Urinary bladder (tissue), 4 donors: ENCODE data around the gene TRIM26. TPM values are rescaled to one million over a fixed set of nuclear protein-coding genes. Genes with fewer than 3 reads are reported as not detected.
"Not testable (repeated sequence)": the region's sequence is repeated elsewhere in the genome, so short reads cannot be mapped to it uniquely, and the experiment has no call there.

Experiments used
- DNase-seq: peaks from one replicate; pipeline ENCODE4 v3.0.0-alpha.2; 2015; ENCODE audit errors: extremely low spot score
- H3K27ac ChIP-seq: one replicate; pipeline ENCODE4 v1.5.1; 2013; ENCODE audit warnings: low read depth, mild to moderate bottlenecking, moderate library complexity
- H3K36me3 ChIP-seq: one replicate; pipeline ENCODE4 v1.6.1; 2013; ENCODE audit warnings: mild to moderate bottlenecking, moderate library complexity; ENCODE audit not compliant: insufficient read depth
- H3K4me1 ChIP-seq: one replicate; pipeline ENCODE4 v1.6.1; 2013; ENCODE audit warnings: mild to moderate bottlenecking, moderate library complexity; ENCODE audit not compliant: insufficient read depth
- H3K4me3 ChIP-seq: one replicate; pipeline ENCODE4 v1.5.1; 2013; ENCODE audit warnings: low read depth, low read length
- WGBS: extraction: QIAGEN DNeasy Blood & Tissue Kit; methylation state at CpG from one replicate; pipeline ENCODE4 v1.1.7; 2013; 5-methylcytosine and 5-hydroxymethylcytosine counted together
- polyA plus RNA-seq: library from polyadenylated mRNA; stranded (reverse); fragments of 200-250 nt; gene quantifications from one replicate; pipeline ENCODE4 v1.2.3, GENCODE V29; 2013
- total RNA-seq: library from RNA; depleted of rRNA; stranded (reverse); fragments of >200 nt; gene quantifications from one replicate; pipeline ENCODE4 v1.2.3, GENCODE V29; 2014
- donor health status: healthy with polysubstance abuse.
- donor health status: healthy.

TRIM26 gene
- total and polyA plus RNA-seq, 2 donors = 13.6 to 35.8 TPM

DNA sequence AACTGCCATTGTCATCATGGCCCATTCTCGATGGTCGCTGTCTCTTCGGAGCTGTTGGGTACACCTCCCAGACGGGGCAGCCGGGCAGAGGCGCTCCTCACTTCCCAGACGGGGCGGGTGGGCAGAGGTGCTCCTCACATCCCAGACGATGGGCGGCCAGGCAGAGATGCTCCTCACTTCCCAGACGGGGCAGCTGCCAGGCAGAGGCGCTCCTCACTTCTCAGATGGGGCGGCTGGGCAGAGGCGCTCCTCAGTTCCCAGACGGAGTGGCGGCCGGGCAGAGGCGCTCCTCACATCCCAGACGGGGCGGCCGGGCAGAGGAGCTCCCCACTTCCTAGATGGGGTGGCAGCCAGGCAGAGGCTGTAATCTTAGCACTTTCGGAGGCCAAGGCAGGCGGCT lies 8.8 kb upstream of the TRIM26 start:
- H3K36me3 ChIP-seq, H3K4me3 ChIP-seq, H3K4me1 ChIP-seq, H3K27ac ChIP-seq, DNase-seq: not testable (repeated sequence)
- WGBS = 95% methylated on average over 23 of the region's 23 CpGs

DNA sequence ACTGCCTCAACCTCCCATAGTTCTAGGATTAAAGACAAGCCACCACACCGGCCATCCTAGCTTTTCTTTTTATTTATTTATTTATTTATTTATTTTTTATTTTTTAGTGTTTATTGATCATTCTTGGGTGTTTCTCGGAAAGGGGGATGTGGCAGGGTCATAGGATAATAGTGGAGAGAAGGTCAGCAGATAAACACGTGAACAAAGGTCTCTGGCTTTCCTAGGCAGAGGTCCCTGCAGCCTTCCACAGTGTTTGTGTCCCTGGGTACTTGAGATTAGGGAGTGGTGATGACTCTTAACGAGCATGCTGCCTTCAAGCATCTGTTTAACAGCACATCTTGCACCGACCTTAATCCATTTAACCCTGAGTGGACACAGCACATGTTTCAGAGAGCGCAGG lies 8.2 kb upstream of the TRIM26 start:
- H3K36me3 ChIP-seq, H3K27ac ChIP-seq, DNase-seq, H3K4me1 ChIP-seq, H3K4me3 ChIP-seq: not testable (repeated sequence)
- 70% methylated on average over 6 of the region's 6 CpGs for WGBS

DNA sequence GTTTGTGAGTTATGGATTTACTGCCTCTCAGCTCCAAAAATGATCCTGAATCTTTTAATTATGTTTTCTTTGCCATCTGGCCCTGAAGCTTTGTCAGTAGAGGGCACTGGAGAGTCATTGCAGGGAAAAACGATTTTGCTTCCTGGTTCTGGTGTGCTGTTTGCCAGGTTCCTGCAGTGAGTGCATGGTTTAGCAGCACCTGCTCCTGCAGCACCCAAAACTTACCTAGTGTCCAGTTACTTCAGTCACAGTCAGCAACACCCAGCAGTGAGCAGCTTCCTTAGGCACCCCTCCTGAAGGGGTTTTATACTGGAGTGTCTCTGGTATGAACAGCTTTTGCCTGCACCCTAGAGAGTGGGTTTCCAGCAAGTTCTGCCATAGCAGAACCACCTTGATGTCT lies 6.0 kb upstream of the TRIM26 start:
- DNase-seq = peak; percentile 33
- WGBS = 0% methylated on average over 1 of the region's 1 CpG

DNA sequence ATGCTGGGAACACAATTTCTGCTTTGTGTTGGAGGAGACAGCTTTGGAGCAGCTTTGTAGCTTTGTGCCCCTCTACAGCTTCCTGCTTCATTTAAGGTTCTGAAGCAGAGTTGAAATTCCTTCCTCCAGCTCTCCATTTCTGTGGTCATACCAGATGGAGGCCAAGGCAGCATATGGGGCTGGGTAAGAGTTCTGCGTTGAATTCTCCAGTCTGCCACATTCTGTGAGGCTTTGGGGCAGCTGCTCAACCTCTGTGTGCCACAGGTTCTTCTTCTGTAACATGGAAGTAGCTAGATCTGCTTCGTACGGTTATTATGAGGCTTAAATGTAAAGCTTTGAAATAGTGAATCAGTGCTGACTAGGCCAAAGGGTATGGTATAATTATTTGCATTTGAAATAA lies 2.9 kb upstream of the TRIM26 start:
- no peak for DNase-seq
- Histone ChIP-seq H3K36me3 (no peaks in the 10 kb centered on the region), H3K4me3 (no peak overlapping the region), H3K4me1 (peaks cover 1% of the 10 kb centered on the region), H3K27ac (no peak overlapping the region)
- WGBS = 59% methylated on average over 3 of the region's 3 CpGs

More for the DNA sequence above, 6.0 kb upstream of the TRIM26 start:
- Histone ChIP-seq H3K4me3 (no peak overlapping the region), H3K4me1 (no peaks in the 10 kb centered on the region), H3K27ac (no peak overlapping the region), H3K36me3 (no peaks in the 10 kb centered on the region)

DNA sequence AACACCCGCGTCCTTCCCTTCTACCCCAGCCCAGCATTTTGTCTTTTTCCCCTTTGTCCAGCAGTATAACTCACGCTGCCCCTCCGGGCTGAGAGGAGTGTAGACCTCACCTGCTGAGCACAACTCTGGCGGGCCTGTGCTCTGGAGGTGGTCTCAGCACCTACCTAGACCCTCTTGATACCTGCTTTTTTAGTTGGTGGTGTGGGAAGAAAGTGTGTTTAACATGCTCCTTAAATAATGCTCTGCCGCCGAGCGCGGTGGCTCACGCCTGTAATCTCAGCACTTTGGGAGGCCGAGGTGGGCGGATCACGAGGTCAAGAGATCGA lies 1.4 kb upstream of the TRIM26 start:
- Histone ChIP-seq H3K4me3 (peak overlapping the region; percentile 49), H3K27ac (no peak overlapping the region), H3K36me3 (no peaks in the 10 kb centered on the region), H3K4me1 (peaks cover 1% of the 10 kb centered on the region)
- WGBS = 70% methylated on average over 14 of the region's 14 CpGs
- DNase-seq = no peak

DNA sequence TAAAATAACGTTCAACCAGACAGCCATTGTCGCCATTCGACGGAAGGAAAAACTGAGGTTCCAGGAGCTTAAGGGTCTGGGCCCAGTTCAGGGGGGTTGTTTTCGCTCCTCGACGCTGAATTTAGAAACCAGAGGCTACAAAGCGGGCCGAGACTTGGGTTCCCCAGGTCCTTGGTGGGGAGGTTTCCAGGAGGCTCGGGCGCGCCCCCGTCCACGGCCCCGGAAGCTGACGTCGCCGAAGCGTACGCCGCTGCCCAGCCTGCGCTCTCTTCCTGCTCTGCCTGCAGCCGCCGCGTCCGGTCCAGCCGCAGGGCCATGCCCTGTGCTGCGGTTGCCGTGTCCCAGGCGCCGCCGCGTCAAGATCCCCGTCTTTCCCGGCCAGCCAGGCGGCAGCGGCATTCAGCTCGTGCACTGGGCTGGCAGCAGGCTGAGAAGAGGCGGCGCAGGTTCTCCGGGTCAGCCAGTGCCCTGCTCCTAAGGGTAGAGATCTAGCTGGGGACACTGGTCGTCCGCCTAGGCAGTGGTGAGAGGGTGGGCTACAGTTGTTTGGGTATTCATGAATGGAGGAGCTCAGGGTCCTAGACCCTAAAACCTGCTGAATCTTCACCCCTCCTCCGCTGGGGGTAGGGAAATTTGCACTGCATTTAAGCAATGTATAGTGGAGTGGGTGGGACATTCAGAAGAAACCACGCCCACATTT lies 901 bp upstream of the TRIM26 start:
- Histone ChIP-seq H3K27ac (peak overlapping the region; percentile 93), H3K36me3 (no peaks in the 10 kb centered on the region), H3K4me1 (peaks cover 1% of the 10 kb centered on the region), H3K4me3 (peak overlapping the region; percentile 49)
- WGBS = under 1% methylated on average over 45 of the region's 45 CpGs
- peak; percentile 31 for DNase-seq

DNA sequence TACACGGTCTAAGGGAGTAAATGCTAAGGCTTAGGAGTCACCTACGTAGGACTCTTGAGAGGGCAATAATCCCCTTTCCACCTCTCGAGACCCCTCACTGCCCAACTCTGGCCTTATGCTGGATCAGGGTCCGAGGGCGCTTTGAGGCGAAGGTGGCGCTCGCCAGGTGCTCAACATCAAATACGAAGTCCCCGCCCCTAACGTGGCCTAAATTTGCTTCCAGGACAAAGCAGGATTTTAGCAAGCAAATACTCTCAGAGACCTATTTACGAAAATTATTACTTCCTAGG lies 406 bp upstream of the TRIM26 start:
- Histone ChIP-seq H3K4me3 (peak overlapping the region; percentile 49), H3K27ac (peak overlapping the region; percentile 93), H3K4me1 (peaks cover 1% of the 10 kb centered on the region), H3K36me3 (no peaks in the 10 kb centered on the region)
- DNase-seq = no peak
- WGBS = under 1% methylated on average over 12 of the region's 12 CpGs

DNA sequence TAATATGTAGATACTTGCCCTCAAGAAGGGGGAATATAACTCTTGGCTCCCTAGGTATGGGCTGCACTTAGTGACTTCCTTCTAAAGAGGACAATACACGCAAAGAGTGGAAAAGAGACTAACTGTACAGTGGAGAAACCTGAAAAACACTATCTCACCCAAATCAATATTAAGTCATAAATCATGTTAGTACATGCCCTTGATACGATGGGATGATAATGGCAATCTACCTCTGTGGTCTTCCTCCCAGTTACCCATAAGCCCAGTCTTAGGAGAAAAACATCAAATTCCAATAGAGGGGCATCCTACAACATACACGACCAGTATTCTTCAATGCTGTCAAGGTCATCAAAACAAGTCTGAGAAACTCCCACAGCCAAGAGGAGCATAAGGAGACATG lies 1.3 kb downstream of the TRIM26 start:
- no peak overlapping the region for H3K4me3 ChIP-seq
- no peak overlapping the region for H3K27ac ChIP-seq
- DNase-seq = no peak
- 43% methylated on average over 3 of the region's 3 CpGs for WGBS
- peaks cover 1% of the 10 kb centered on the region for H3K4me1 ChIP-seq
- no peaks in the 10 kb centered on the region for H3K36me3 ChIP-seq

DNA sequence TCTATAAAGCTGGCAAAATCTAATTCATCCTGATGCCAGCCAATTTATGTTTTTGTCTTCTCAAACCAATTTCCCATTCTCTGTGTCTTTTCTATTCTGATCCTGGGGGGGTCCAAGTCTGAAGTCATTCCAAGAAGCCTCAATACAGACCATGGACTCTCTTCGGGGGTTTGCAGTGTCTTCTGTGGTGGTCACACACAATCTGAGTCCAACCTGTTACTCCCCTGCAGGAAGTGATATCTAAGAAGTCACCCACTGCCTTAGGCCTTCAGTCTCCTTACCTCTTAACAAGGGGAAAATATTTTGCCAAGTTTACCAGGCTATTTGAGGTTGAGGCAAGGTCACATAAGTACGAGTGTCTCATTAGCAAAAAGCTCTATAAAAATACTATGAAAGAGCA lies 1.9 kb downstream of the TRIM26 start:
- no peak overlapping the region for H3K4me3 ChIP-seq
- H3K36me3 ChIP-seq = no peaks in the 10 kb centered on the region
- 44% methylated on average over 2 of the region's 2 CpGs for WGBS
- no peak overlapping the region for H3K27ac ChIP-seq
- H3K4me1 ChIP-seq = peaks cover 1% of the 10 kb centered on the region
- no peak for DNase-seq

DNA sequence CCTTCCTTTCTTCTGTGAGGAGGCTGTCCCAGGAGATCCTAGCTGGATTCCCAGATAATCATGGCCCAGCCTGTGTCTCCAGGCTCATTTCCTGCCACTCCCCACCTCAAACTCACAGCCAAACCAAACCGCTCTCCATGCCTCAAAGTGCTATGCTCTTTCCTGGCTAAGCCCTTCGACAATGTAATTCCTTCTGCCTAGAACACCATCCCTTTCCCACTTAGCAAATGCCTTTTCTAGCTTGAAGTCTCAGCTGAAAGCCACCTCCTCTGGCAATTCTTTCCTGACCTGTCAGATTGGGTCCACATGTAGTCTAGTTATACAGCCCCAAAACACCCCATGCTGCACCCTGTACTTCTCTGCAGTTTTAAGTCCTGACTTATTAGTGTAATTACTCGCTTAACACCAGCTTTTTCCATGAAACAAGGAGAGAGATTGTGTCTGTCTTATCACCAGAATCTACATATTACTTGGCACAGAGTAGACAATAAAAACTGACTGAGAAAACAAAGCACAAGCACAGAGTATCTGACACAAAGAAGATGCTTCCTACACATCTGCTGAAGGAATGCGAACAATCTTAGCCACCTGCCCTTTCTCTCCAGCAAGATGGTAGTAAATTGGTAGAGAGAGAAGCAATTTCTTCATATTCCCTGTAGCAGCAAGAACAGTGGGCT lies 5.4 kb downstream of the TRIM26 start:
- Histone ChIP-seq H3K27ac (no peak overlapping the region), H3K36me3 (no peaks in the 10 kb centered on the region), H3K4me3 (no peak overlapping the region), H3K4me1 (peaks cover 1% of the 10 kb centered on the region)
- 57% methylated on average over 4 of the region's 4 CpGs for WGBS
- no peak for DNase-seq

DNA sequence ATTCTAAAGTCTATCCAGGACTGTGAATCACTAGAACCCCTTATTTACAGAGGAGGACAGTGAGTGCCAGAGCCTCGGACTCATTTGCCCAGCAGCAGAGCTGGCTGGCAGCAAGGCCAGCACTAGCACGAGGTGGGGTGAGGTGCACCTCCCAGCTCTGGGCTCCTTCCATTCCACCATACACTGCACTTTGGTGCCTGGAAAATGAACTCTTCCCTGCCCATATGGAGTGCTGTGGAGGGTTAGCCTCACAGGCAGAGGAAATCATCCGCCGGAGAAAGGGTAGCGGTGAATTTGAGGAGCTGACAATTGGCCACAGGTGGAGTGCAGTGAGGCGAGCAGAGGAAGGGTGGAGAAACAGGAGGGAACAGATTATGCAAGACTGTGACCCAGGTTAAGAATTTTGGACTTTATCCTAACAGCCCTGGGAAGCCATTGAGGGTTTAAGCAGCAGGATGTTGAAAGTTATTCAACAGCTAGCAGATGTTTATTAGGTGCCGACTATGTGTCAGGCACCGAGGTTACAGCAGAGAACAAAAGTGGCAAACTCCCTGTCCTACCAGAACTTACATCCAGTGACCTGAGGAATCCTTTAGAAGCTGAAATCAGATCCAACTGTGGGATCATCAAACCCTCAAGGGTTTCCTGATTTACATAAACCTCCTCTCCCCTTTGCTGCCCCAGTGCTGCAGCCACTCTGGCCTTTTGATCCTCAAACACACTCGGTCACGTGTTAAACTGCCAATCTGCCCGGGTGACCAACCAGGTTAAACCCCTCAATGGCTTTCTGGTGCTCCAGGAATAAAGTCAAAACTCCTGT lies 6.2 kb downstream of the TRIM26 start:
- Histone ChIP-seq H3K27ac (no peak overlapping the region), H3K36me3 (no peaks in the 10 kb centered on the region), H3K4me3 (no peak overlapping the region), H3K4me1 (peaks cover 1% of the 10 kb centered on the region)
- no peak for DNase-seq
- WGBS = 43% methylated on average over 11 of the region's 11 CpGs

DNA sequence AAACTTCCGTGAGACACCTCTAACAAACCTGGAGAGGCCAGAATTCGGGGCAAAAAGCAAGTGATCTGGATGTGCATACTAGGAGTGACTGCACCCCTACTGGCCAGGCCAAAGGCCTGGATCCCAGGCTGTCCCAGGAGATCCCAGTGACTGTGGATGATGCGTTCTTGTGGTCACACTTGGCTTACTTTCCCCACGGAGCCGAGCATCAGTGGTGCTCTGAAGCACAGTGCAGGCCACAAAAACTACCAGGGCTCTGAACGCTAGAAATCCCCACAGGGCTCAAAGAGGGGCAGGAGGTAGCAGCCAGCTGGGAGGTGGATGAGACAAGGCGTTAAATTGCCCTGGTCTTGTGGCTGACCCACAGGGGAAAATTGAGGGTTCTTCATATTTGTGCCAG lies 7.1 kb downstream of the TRIM26 start:
- Histone ChIP-seq H3K4me3 (no peak overlapping the region), H3K27ac (no peak overlapping the region), H3K36me3 (no peaks in the 10 kb centered on the region), H3K4me1 (no peaks in the 10 kb centered on the region)
- WGBS = 79% methylated on average over 7 of the region's 7 CpGs
- no peak for DNase-seq

DNA sequence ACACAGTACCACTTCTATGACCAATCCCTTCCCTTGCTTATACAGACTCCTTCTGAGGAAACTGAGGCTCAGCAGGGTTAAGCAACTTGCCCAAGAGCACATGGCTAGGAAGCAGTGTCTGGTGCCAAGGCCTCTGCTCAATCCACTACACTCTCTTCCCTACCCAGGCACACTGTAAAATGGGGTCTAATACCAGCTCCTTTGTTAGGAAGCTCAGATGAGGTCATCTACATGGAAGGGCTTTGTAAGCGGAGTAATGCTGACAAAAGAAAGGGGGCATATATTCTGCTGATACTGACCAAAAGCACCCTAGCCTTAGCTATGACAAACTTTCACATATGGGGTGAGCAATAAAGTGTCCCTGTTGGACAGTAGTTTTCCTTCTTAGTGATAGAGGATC lies 9.1 kb downstream of the TRIM26 start:
- WGBS = 97% methylated on average over 1 of the region's 1 CpG
- DNase-seq = no peak
- H3K36me3 ChIP-seq = no peaks in the 10 kb centered on the region
- H3K27ac ChIP-seq = no peak overlapping the region
- H3K4me3 ChIP-seq = no peak overlapping the region
- H3K4me1 ChIP-seq = no peaks in the 10 kb centered on the region

DNA sequence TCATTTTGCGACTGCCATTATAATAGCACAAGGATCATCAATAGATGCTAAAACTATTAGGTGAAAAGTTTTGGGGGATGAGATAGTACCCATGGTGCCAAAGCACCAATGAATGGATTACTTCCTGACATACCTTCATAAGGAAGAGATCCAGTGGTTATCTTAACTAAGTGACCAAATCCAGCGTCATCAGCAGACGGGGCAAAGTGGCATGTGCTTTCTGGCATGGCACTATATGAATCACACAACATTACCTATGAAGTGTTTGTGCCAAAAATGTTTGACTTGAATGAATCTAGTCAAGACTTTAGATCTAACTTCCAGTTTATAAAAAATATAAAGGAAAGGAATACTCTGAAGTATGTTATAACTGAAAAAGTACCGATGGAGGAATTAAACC lies 10.8 kb downstream of the TRIM26 start:
- 85% methylated on average over 4 of the region's 4 CpGs for WGBS
- Histone ChIP-seq H3K27ac (no peak overlapping the region), H3K4me1 (no peaks in the 10 kb centered on the region), H3K4me3 (no peak overlapping the region), H3K36me3 (peaks cover 2% of the 10 kb centered on the region)
- DNase-seq = no peak
